ENCODE results near the gene FTO.

Gene FTO

GRCh38 chr16:54048586-54049495 is 344.9 kb downstream of the FTO start:
- TF ChIP-seq CTCF (IDR thresholded peaks at IDR 0.05; ENCODE audit: low read depth, low read length, missing control alignments): no peak
- DNase-seq (ENCODE audit: low read depth): no peak
- no peak overlapping the region for H3K4me3 ChIP-seq (ENCODE audit: low read depth, low read length)

- no peak for DNase-seq (ENCODE audit: low read depth)
- TF ChIP-seq CTCF (IDR thresholded peaks at IDR 0.05; ENCODE audit: low read depth, low read length, missing control alignments): no peak
- no peak overlapping the region for H3K4me3 ChIP-seq (ENCODE audit: low read depth, low read length)
These were observed 345.9 kb downstream of the FTO start for GRCh38 chr16:54049591-54050458.

- no peak for DNase-seq (ENCODE audit: low read depth)
These were observed 346.7 kb downstream of the FTO start for GRCh38 chr16:54050459-54051210.

GRCh38 chr16:54051821-54052220 is 347.9 kb downstream of the FTO start:
- H3K4me3 ChIP-seq (ENCODE audit: low read depth, low read length): no peak overlapping the region
- no peak for TF ChIP-seq CTCF (IDR thresholded peaks at IDR 0.05; ENCODE audit: low read depth, low read length, missing control alignments)
- DNase-seq (ENCODE audit: low read depth): no peak

More at GRCh38 chr16:54050459-54051210, 346.7 kb downstream of the FTO start:
- no peak overlapping the region for H3K4me3 ChIP-seq (ENCODE audit: low read depth, low read length)
- TF ChIP-seq CTCF (IDR thresholded peaks at IDR 0.05; ENCODE audit: low read depth, low read length, missing control alignments): no peak

- DNase-seq (ENCODE audit: low read depth): no peak
- no peak overlapping the region for H3K4me3 ChIP-seq (ENCODE audit: low read depth, low read length)
- no peak for TF ChIP-seq CTCF (IDR thresholded peaks at IDR 0.05; ENCODE audit: low read depth, low read length, missing control alignments)
These were observed 348.3 kb downstream of the FTO start for GRCh38 chr16:54052271-54052670.
